Measurements from ENCODE around the gene LSAMP. TPM values are rescaled to one million over a fixed set of nuclear protein-coding genes. Genes with fewer than 3 reads are reported as not detected.

Gene LSAMP
- total and polyA plus RNA-seq, 2 of the 8 experiments (the other 6 are each of a cell fraction or from before 2014, with no cell fraction given), result 1.8 to 5.7 TPM

DNA sequence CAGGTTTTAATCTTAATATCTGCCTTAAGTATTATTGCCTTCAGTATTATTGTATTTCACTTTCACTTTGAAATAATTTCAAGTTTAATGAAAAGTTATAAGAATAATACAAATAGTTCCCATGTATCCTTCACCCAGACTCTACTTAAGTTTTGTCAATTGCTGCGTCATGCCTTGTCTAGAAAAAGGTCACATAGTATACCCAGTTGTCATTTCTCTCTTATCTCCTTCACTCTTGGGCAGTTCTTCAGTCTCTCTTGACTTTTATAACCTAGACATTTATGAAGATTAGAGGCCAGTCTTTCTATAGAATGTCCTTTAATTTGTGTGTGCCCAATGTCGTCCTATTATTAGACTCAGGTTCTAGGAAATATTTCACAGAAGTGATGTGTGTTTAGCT is 367.7 kb downstream of the LSAMP start:
- TF ChIP-seq, protein P1, sequence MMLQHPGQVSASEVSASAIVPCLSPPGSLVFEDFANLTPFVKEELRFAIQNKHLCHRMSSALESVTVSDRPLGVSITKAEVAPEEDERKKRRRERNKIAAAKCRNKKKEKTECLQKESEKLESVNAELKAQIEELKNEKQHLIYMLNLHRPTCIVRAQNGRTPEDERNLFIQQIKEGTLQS (IDR thresholded peaks at IDR 0.05; ENCODE audit: insufficient read depth, low read depth, low read length), result no peak
- TF ChIP-seq, protein P2, sequence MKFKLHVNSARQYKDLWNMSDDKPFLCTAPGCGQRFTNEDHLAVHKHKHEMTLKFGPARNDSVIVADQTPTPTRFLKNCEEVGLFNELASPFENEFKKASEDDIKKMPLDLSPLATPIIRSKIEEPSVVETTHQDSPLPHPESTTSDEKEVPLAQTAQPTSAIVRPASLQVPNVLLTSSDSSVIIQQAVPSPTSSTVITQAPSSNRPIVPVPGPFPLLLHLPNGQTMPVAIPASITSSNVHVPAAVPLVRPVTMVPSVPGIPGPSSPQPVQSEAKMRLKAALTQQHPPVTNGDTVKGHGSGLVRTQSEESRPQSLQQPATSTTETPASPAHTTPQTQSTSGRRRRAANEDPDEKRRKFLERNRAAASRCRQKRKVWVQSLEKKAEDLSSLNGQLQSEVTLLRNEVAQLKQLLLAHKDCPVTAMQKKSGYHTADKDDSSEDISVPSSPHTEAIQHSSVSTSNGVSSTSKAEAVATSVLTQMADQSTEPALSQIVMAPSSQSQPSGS (IDR thresholded peaks at IDR 0.05; ENCODE audit: low read length), result no peak
- no peak for TF ChIP-seq HDAC6 (IDR thresholded peaks at IDR 0.05; ENCODE audit: low read depth, low read length)
- no peak for TF ChIP-seq FOSL1 (IDR thresholded peaks at IDR 0.05; ENCODE audit: insufficient read depth, low read depth, low read length)
- no peak for TF ChIP-seq YY1 (IDR thresholded peaks at IDR 0.05; ENCODE audit: low read depth, low read length)
- H2AFZ ChIP-seq (ENCODE audit: low read length), result no peak overlapping the region
- no peak overlapping the region for H3K4me3 ChIP-seq (ENCODE audit: extremely low read depth in 1 of 4, insufficient read depth in 2 of 4, low read depth in 3 of 4, low read length in 4 of 4)
- ChIA-PET POLR2A (ENCODE audit: partially characterized antibody) (no interaction called here), CTCF (ENCODE audit: partially characterized antibody) (no interaction called here)
- H3K14ac ChIP-seq (ENCODE audit: insufficient read length), result no peak overlapping the region
- H3K79me1 ChIP-seq (ENCODE audit: low read depth, low read length), result no peaks in the 10 kb centered on the region
- no peak overlapping the region for H3K23ac ChIP-seq (ENCODE audit: insufficient read length)
- no peak overlapping the region for H3K9ac ChIP-seq (replicated peaks in 1 of 4; ENCODE audit: extremely low read depth in 1 of 4, low read depth in 3 of 4, low read length in 3 of 4)
- FAIRE-seq, result no peak
- no peaks in the 10 kb centered on the region for H3K36me3 ChIP-seq (ENCODE audit: control insufficient read depth in 2 of 4, insufficient read depth in 4 of 4, low read length in 3 of 4)
- H4K91ac ChIP-seq (replicated peaks; ENCODE audit: insufficient read length, low read length), result no peak overlapping the region
- H3K23me2 ChIP-seq (ENCODE audit: low read depth, low read length), result no peaks in the 10 kb centered on the region
- no peaks in the 10 kb centered on the region for H3K9me3 ChIP-seq (ENCODE audit: insufficient read depth in 2 of 2, low read depth in 1 of 2, low read length in 1 of 2)
- no peak overlapping the region for H4K8ac ChIP-seq (ENCODE audit: extremely low read depth, insufficient read depth, low read length)
- H2BK5ac ChIP-seq (ENCODE audit: low read depth, low read length), result no peak overlapping the region
- H3K4ac ChIP-seq (replicated peaks; ENCODE audit: insufficient read length, low read depth, low read length), result no peak overlapping the region
- no peak overlapping the region for H3K56ac ChIP-seq (replicated peaks; ENCODE audit: insufficient read length, low read depth, low read length)
- no peak overlapping the region for H4K5ac ChIP-seq (ENCODE audit: insufficient read length, low read depth, low read length)
- no peak overlapping the region for H2BK15ac ChIP-seq (ENCODE audit: low read length)
- no peak overlapping the region for H2AK5ac ChIP-seq (ENCODE audit: low read depth, low read length)
- no peak overlapping the region for H2BK120ac ChIP-seq (replicated peaks; ENCODE audit: low read depth, low read length)
- no peak for DNase-seq (ENCODE audit: low read depth in 1 of 2, low spot score in 2 of 2)
- H3K27me3 ChIP-seq (replicated peaks in 1 of 4; ENCODE audit: control insufficient read depth in 3 of 4, extremely low read depth in 1 of 4, insufficient read depth in 3 of 4, low read length in 3 of 4), result no peaks in the 10 kb centered on the region
- H3K79me2 ChIP-seq (ENCODE audit: control insufficient read depth in 1 of 2, insufficient read depth in 2 of 2, low read length in 2 of 2), result no peaks in the 10 kb centered on the region
- H3K4me1 ChIP-seq (replicated peaks in 1 of 4; ENCODE audit: control insufficient read depth in 3 of 4, insufficient read depth in 4 of 4, low read length in 3 of 4), result no peaks in the 10 kb centered on the region
- 97% methylated on average over 2 of the region's 2 CpGs; no CpG with 5 or more reads in 1 of the 2 experiments for WGBS, 2 experiments (ENCODE audit: extremely low coverage in 1 of 2, insufficient coverage in 1 of 2, insufficient read length in 1 of 2, insufficient replicate concordance in 2 of 2, low coverage in 1 of 2, low lambda C conversion rate in 2 of 2, missing lambda C conversion rate in 1 of 2)
- H3K27ac ChIP-seq (ENCODE audit: low read depth, low read length), result no peak overlapping the region
- no peak overlapping the region for H2BK12ac ChIP-seq (ENCODE audit: low read depth, low read length)
- H4K20me1 ChIP-seq (replicated peaks in 1 of 2; ENCODE audit: control insufficient read depth in 1 of 2, insufficient read depth in 2 of 2, low read length in 2 of 2), result no peaks in the 10 kb centered on the region
- no peak overlapping the region for H2BK20ac ChIP-seq (ENCODE audit: low read length)
- H3K18ac ChIP-seq (ENCODE audit: extremely low read depth, low read length), result no peak overlapping the region
- H3K4me2 ChIP-seq (ENCODE audit: insufficient read depth in 1 of 2, low read depth in 2 of 2, low read length in 2 of 2), result no peak overlapping the region

All from H1 (cell line).